Astrocyte of the hippocampus (primary cell): Measurements from ENCODE around the gene DHDH.
"Not testable (repeated sequence)": the region's sequence is repeated elsewhere in the genome, so short reads cannot be mapped to it uniquely, and the experiment has no call there.

ENCODE experiments used
- DNase-seq: peaks from one replicate; pipeline ENCODE4 v3.0.0; 2011; ENCODE audit warnings: low read depth, low spot score

Gene DHDH

GRCh38 chr19:48933382-48933932 is at the start of gene DHDH:
DHDH (plus strand) TSS chr19:48933699; CDS start chr19:48933722, 23 bp downstream.
- DNase-seq, result peak; percentile 77

DNA sequence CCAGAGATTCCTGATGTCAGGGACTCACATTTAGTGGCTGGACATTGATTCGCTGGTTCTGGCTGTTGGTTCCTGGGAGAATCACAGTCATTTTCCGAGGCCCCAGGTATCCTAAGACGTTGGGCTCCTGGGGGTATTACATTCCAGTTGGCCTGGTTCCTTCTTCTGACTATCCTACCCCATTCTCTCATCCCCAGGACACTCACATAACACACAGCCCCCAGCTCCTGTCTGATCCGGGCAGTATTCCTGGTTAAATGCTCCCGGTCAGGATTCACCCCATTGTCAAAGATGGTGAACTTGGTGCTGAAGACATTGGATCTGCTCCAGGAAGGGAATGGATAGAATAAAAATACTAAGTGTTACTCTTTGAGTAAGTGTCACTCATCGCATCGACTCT is 49.8 kb upstream of the DHDH start:
- DNase-seq, result no peak

DNA sequence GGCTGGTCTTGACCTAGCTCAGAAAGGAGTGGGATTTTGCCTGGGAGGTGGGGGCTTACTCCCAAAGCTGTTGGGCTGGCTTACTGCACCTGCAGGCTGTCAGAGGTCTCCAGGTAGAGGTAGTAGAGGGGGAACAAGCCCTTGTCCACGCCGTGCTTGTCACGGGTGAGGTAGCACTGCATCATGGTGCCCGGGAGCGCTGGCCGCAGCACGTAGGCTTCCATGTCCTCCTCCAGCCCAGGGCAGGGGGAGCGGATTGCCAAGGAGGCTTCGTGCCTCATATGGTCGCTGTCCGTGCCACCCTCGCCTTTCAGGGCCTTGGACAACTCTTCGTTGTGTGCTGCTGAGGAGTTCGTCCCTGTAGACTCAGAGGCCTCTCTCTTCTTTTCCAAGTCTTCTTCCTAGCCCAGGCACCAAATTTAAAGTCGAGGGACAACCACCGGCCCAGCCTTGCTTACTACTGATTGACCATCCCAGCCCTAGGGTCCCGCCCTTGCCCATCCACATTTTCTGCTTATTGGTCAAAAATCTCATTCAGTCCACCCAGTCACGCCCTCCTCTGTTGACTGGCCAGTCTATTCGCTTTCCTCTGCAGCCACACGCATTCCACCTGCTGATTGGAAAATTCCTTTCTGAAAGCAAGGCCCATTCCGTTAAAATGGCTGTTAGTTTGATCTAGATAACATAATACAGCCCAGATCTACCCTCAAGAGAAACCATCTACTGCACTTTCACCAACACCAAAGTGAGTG is 45.5 kb upstream of the DHDH start:
- no peak for DNase-seq

- not testable (repeated sequence) for DNase-seq
Observed at GRCh38 chr19:48889496-48889895, 44.0 kb upstream of the DHDH start.

GRCh38 chr19:48890551-48890950 is 42.9 kb upstream of the DHDH start:
- DNase-seq, result no peak

- DNase-seq, result no peak
Observed at GRCh38 chr19:48895226-48895625, 38.3 kb upstream of the DHDH start.

DNA sequence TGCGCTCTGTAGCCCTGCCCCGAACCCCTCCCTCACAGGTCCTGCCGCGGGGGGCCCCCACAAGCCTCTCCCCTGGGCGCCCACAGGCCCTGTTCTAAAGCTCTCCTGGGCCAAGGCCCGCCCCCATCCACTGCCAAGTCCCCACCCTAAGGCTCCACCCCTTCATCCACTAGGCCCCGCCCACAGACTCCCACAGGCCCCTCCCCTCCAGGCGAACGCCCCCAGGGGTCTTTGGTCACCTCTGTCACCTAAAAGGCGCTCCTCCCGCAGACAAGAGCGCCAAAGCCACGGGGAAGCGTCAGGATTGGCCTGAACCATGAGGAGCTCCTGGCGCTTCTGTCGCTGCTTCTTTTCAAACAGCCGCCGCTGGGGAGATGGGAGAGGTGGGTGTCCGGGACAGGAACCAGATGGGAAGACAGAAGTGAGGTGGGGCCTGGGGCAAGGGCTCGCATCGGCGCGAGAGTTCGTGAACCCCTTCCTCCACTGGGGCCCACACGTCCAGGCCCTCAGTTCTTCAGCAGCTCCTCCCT is 37.2 kb upstream of the DHDH start:
- no peak for DNase-seq

DNA sequence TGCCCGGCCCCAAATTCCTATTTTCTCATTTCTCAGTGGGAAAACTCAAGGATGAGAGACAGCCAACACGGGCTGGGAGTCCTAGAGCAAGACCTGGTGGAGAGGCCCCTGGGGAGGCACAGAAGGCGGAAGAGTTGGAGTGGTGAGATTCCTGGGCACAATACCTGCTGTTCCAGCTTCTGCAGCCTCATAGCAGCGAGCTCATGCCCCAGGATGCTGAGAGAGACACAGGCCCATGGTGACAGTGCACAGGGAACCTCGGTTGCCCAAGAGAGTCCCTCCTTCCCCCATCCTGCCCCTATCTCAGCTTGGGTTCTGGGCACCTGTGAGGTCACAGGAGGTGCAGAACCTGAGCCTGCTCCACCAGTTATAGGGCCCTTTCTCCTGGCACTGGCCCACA is 36.3 kb upstream of the DHDH start:
- DNase-seq, result no peak

DNA sequence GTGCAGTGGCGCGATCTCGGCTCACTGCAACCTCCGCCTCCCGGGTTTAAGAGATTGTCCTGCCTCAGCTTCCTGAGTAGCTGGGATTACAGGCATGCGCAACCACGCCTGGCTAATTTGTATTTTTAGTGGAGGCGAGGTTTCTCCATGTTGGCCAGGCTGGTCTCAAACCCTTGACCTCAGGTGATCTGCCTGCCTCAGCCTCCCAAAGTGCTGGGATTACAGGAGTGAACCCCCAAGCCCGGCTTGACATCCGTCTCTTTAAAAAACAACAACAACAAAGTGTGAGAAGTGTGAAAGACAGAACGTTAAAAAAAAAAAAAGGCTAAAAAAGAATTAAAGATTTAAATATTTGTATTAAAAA is 34.1 kb upstream of the DHDH start:
- DNase-seq, result not testable (repeated sequence)

- DNase-seq, result peak; percentile 99
Observed at GRCh38 chr19:48899781-48900476, 33.6 kb upstream of the DHDH start, which contains the start of gene NUCB1. NUCB1 (plus strand) TSS chr19:48900312; CDS start chr19:48900797, 485 bp downstream.

DNA sequence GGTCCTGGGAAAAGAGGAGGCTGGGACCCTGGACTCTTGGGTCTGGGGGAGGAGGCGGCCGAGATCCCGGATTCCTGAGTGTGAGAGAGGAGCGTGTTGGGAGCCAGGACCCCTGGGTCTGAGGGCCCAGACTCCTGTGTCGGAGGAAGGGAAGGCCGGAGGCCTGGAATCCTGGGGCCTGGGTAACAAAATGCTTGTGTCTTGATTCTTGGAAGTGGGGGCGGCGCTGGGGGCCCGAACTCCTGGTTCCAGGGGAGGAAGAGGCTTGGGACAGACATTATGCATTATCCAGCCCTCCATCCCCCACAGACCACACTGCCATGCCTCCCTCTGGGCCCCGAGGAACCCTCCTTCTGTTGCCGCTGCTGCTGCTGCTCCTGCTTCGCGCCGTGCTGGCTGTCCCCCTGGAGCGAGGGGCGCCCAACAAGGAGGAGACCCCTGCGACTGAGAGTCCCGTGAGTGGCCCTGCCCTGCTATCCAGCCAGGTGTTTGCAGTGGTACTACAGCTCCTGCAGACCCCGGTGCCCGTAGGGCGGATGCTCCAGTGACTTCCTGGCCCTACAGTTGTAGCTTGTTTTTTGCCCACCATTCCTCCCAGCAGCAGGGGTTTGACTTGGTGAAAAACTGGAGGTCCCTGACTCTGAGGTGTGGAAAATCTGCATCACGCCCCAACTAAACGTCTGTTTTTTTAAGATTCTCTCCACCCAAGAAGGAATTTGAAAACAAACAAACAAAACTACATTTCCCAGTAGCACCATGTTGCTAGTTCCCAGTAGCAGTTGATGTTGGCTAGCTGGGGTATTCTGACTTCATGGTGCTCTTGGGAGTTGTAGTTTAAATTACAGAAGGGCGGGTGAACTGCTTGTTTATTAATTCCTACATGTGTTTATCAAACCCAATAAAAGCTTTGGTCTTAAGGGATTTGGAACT is 32.8 kb upstream of the DHDH start:
- DNase-seq, result peak; percentile 48

- not testable (repeated sequence) for DNase-seq
Observed at GRCh38 chr19:48902291-48902690, 31.2 kb upstream of the DHDH start.

GRCh38 chr19:48903788-48904187 is 29.7 kb upstream of the DHDH start:
- DNase-seq, result not testable (repeated sequence)

DNA sequence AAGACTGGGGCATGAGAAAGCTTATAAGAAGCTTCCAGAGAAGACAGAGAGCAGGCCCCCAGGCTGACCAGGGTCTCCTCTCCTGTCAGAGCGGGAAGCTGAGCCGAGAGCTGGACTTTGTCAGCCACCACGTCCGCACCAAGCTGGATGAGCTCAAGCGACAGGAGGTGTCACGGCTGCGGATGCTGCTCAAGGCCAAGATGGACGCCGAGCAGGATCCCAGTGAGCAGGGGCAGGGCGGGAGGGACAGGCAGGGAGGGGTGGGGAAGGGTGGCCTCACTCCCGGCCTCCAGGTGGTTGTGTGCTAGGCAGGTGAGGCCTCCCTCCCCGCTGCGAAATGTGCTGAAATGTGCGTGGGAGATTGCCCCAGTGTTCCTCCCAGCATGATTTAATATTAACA is 27.8 kb upstream of the DHDH start:
- DNase-seq, result no peak

DNA sequence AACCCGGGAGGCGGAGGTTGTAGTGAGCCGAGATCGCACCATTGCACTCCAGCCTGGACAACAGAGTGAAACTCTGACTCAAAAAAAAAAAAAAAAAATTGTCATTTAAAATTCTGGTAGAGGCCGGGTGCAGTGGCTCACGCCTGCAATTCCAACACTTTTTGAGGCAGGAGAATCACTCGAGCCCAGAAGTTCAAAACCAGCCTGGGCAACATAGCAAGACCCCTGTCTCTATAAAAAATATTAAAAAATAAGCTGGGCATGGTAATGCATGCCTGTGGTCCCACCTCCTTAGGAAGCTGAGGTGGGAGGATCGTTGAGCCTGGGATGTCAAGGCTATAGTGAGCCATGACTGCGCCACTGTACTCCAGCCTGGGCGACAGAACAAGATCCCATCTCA is 27.2 kb upstream of the DHDH start:
- DNase-seq, result no peak

GRCh38 chr19:48907671-48908070 is 25.8 kb upstream of the DHDH start:
- no peak for DNase-seq

GRCh38 chr19:48909424-48910077 is 23.9 kb upstream of the DHDH start:
- DNase-seq, result not testable (repeated sequence)

- no peak for DNase-seq
Observed at GRCh38 chr19:48910803-48911202, 22.7 kb upstream of the DHDH start.

- no peak for DNase-seq
Observed at GRCh38 chr19:48913114-48913889, 20.2 kb upstream of the DHDH start.

DNA sequence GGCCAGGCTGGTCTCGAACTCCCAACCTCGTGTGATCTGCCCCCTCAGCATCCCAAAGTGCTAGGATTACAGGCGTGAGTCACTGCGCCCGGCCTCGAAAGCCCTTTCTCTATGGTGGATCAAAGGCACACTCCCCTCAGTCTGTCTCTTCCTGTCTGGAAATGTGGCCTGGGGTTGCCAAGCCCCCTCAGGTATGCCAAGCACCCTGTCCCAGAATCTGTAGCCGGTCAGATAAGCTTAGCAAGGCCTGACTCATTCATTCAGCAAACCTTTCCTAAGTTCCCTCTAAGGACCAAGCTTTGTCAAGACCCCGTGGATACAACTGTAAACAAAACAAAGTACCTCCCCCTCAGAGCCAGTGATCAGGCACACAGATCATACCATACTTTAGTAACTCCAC is 19.3 kb upstream of the DHDH start:
- no peak for DNase-seq
